Progenitor cell of endocrine pancreas (in vitro differentiated cells): ENCODE measurements around the gene PDXP. TPM values are rescaled to one million over a fixed set of nuclear protein-coding genes. Genes with fewer than 3 reads are reported as not detected.

ENCODE experiments used
- DNase-seq: peaks from one replicate; pipeline ENCODE4 v3.0.0; 2021; ENCODE audit warnings: low spot score; ENCODE audit not compliant: unreplicated experiment
- H3K27ac Mint-ChIP-seq: 2 replicates; pipeline ENCODE4 v1.8.0; 2021; ENCODE audit warnings: mild to moderate bottlenecking, moderate library complexity, mixed read lengths
- H3K27me3 Mint-ChIP-seq: 2 replicates; pipeline ENCODE4 v1.8.0; 2021; ENCODE audit warnings: mixed read lengths
- H3K36me3 Mint-ChIP-seq: 2 replicates; pipeline ENCODE4 v1.8.0; 2022; ENCODE audit warnings: mixed read lengths; ENCODE audit not compliant: insufficient read depth
- H3K4me1 Mint-ChIP-seq: 2 replicates; pipeline ENCODE4 v1.8.0; 2021; ENCODE audit warnings: low read depth, mixed read lengths
- H3K4me3 Mint-ChIP-seq: 2 replicates; pipeline ENCODE4 v1.8.0; 2021; ENCODE audit warnings: low read depth, mild to moderate bottlenecking, moderate library complexity, mixed read lengths
- H3K9me3 Mint-ChIP-seq: 2 replicates; pipeline ENCODE4 v1.8.0; 2021; ENCODE audit warnings: low read depth, mixed read lengths
- total RNA-seq: library from RNA; stranded (reverse); gene quantifications from 2 replicates; pipeline ENCODE4 v1.2.1, GENCODE V29; 2021
- TF ChIP-seq, protein P1 (sequence below): fragments of 200-600 bp; sonication (generic); IDR thresholded peaks from one replicate; pipeline ENCODE4 v1.5.0; 2021; ENCODE audit warnings: antibody characterized with exemption, mild to moderate bottlenecking; ENCODE audit not compliant: unreplicated experiment

PDXP gene
- total RNA-seq, 1 donor from 2014 or later, result 17.7 TPM

GRCh38 chr22:37674248-37674647, 15.7 kb downstream of the PDXP start:
- Mint-ChIP-seq H3K36me3 (no peaks in the 10 kb centered on the region), H3K27me3 (peaks cover 13% of the 10 kb centered on the region), H3K4me1 (peaks cover 1% of the 10 kb centered on the region), H3K27ac (no peak overlapping the region), H3K4me3 (no peak overlapping the region), H3K9me3 (no peaks in the 10 kb centered on the region)
- no peak for DNase-seq
- TF ChIP-seq, protein P1, sequence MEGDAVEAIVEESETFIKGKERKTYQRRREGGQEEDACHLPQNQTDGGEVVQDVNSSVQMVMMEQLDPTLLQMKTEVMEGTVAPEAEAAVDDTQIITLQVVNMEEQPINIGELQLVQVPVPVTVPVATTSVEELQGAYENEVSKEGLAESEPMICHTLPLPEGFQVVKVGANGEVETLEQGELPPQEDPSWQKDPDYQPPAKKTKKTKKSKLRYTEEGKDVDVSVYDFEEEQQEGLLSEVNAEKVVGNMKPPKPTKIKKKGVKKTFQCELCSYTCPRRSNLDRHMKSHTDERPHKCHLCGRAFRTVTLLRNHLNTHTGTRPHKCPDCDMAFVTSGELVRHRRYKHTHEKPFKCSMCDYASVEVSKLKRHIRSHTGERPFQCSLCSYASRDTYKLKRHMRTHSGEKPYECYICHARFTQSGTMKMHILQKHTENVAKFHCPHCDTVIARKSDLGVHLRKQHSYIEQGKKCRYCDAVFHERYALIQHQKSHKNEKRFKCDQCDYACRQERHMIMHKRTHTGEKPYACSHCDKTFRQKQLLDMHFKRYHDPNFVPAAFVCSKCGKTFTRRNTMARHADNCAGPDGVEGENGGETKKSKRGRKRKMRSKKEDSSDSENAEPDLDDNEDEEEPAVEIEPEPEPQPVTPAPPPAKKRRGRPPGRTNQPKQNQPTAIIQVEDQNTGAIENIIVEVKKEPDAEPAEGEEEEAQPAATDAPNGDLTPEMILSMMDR, result no peak

DNA sequence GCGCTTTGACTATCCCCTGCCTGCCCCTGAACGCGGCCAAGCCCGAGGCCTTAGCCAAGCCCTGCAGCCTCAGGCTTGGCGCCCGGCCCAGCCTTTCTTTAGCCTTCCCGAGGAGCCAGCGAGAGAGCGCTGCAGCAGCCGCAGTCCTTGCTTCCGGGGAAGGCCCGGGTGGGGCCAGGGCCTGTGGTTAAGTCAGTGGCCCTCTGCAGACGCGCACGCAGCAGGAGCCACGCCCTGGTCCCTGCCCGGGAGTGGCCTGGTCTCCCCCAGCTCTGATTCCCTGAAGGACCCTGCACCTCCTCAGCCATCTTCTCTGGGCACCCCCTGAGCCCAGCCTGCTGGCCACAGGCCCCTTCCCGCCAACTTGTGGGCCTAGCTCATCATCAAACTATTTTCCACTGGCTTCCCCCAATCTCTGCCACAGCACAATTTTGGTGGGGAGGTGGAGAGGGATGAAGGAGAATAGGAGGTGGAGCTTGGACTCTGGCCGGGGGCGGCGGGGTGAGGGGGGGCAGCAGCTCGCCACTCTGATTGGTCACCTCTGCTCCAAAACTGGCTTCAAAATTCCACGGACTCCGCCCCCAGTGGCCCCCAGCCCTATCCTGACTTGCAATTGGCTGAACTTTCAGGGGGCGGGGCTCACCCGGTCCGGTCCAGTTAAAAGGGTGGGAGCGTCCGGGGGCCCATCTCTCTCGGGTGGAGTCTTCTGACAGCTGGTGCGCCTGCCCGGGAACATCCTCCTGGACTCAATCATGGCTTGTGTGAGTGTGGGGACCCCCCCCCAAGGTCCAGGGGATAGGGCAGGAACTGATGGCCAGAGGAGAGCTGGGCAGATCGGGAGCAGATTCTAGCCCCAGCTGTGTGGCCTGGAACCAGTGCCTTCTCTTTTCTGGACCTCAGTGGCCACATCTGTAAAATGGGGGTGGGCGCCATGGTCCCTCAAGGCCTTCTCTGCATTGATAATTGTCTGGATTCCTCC, 16.7 kb downstream of the PDXP start, which contains the start of gene LGALS1:
LGALS1 (plus strand) TSS at position 686 of the 979 bp plus-strand sequence; CDS start at position 753, 67 bp downstream.
- Mint-ChIP-seq H3K36me3 (no peaks in the 10 kb centered on the region), H3K9me3 (no peaks in the 10 kb centered on the region), H3K27ac (no peak within 1 kb of the TSS), H3K27me3 (peaks cover 17% of the 10 kb centered on the region), H3K4me3 (no peak within 1 kb of the TSS), H3K4me1 (peaks cover 1% of the 10 kb centered on the region)
- DNase-seq, result no peak
- TF ChIP-seq, protein P1, result no peak

DNA sequence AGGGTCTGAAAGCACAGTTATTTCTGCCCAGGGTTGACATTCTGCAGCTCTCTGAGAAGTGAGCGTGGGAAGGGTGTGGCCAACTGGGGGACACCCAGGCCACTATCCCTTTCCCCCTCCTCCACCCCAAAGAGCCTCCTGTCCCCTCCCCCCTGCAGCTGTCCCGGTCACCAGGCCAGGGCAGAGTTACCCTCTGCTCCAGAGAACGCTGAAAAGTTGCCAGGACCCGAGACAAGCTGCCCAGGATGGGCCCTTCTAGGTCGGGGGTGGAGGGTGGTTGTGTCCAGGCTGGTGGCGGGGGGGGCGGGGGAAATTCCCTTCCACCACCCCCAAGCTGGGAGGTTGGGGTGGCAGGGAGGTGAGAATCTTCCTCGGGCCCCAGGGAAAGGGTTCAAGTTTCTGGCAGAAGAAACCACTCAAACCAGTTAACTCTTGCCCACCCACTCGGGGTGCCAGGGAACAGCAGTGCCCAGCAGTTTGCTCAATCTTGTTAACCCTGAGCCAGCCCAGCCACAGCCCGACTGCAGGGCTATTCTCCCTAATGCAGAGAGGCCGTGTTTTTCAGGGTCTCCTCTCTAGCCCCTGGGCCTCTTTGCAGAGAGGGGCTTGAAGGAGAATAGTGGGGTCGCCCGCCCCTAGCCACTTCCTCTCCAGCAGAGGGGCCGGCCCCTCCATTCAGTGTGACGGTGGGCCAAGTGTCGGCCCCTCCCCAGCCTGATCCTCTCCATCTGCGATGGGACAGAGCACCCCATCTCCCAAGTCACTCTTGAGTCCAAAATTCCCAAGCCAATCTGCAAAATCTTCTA, 17.6 kb downstream of the PDXP start:
- peaks cover 1% of the 10 kb centered on the region for H3K4me1 Mint-ChIP-seq
- H3K9me3 Mint-ChIP-seq, result no peaks in the 10 kb centered on the region
- H3K4me3 Mint-ChIP-seq, result no peak overlapping the region
- TF ChIP-seq, protein P1, result no peak
- H3K27me3 Mint-ChIP-seq, result peaks cover 17% of the 10 kb centered on the region
- no peak overlapping the region for H3K27ac Mint-ChIP-seq
- H3K36me3 Mint-ChIP-seq, result no peaks in the 10 kb centered on the region
- DNase-seq, result no peak

GRCh38 chr22:37676736-37677492, 18.4 kb downstream of the PDXP start:
- Mint-ChIP-seq H3K4me1 (peaks cover 1% of the 10 kb centered on the region), H3K27me3 (peaks cover 17% of the 10 kb centered on the region), H3K27ac (no peak overlapping the region), H3K36me3 (no peaks in the 10 kb centered on the region), H3K4me3 (peak overlapping the region; percentile 33), H3K9me3 (no peaks in the 10 kb centered on the region)
- peak; percentile 33 for DNase-seq
- TF ChIP-seq, protein P1, result no peak
